ENCODE results near the gene KLHL36. TPM values are rescaled to one million over a fixed set of nuclear protein-coding genes. Genes with fewer than 3 reads are reported as not detected.

The KLHL36 gene
- total RNA-seq, 1 donor from 2014 or later: 56.3 TPM

DNA sequence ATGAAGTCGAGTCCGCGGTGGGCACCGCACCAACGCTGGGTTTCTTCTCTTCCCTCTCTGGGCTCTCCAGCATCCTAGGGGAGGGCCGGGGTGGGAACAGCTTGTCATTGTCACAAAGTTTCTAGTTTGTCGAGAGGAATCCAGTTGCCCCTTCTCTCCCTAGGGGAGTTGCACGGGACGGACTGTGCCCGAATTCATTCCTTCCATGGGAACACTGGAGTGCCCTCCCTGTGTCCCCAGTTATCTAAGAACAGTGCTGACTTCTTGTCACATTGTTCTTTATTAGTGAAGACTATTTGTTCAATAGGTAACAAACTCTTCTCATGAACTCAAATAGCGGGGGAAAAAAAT is 1.2 kb downstream of the KLHL36 start:
- no peak for ATAC-seq
- intact Hi-C loops (cut with DNase I): no loop called here

GRCh38 chr16:84650062-84650991 is 2.0 kb downstream of the KLHL36 start:
- Histone ChIP-seq H3K4me1 (peaks cover 19% of the 10 kb centered on the region), H3K27ac (peak overlapping the region; percentile 75), H3K9me3 (no peaks in the 10 kb centered on the region), H3K4me3 (no peak overlapping the region), H3K27me3 (no peaks in the 10 kb centered on the region), H3K36me3 (peaks cover 37% of the 10 kb centered on the region)
- intact Hi-C loops (cut with DNase I): no loop called here
- no peak for TF ChIP-seq CTCF (IDR thresholded peaks at IDR 0.05)
- no peak for ATAC-seq
- DNase-seq: no peak

More for the DNA sequence above, 1.2 kb downstream of the KLHL36 start:
- Histone ChIP-seq H3K27me3 (no peaks in the 10 kb centered on the region), H3K9me3 (no peaks in the 10 kb centered on the region), H3K27ac (peak overlapping the region; percentile 75), H3K4me3 (peak overlapping the region; percentile 77), H3K4me1 (peaks cover 19% of the 10 kb centered on the region), H3K36me3 (peaks cover 32% of the 10 kb centered on the region)
- no peak for DNase-seq
- no peak for TF ChIP-seq CTCF (IDR thresholded peaks at IDR 0.05)

DNA sequence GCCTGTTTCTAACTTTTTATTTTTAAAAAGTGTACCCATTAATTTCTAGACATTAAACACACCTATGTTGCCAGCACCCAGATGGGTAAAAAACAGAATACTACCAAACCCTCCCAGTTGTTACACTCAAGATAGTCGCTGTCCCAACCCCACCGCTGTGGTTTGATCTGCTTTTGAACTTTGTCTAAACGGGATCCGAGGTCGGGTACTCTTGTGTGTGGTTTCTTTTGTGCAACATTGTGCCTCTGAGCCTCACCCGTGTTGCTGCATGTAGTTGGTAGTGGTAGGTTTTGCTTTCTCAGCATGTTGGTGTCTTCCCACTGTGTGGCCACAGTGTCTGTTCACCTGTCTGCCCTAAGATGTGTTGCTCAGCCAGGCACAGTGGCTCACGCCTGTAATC is 4.3 kb downstream of the KLHL36 start:
- TF ChIP-seq CTCF (IDR thresholded peaks at IDR 0.05): no peak
- Histone ChIP-seq H3K27ac (no peak overlapping the region), H3K4me1 (peaks cover 18% of the 10 kb centered on the region), H3K9me3 (no peaks in the 10 kb centered on the region), H3K4me3 (no peak overlapping the region), H3K36me3 (peaks cover 54% of the 10 kb centered on the region), H3K27me3 (no peaks in the 10 kb centered on the region)
- DNase-seq (no peak), ATAC-seq (no peak)
- intact Hi-C loops (cut with DNase I): no loop called here

DNA sequence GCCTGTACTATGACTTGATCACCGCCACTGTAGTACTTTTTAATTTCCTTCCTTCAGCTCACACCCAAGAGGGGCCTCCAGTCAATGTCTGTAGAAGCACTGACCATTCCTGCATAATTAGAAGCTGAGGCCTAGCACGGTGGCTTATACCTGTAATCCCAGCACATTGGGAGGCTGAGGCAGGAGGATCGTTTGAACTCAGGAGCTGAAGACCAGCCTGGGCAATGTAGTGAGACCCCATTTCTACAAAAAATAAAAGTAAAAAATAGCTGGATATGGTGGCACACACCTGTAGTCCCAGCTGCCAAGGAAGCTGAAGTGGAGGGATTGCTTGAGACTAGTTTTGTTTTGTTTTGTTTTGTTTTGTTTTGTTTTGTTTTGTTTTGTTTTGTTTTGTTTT is 5.9 kb downstream of the KLHL36 start:
- intact Hi-C loops (cut with DNase I): no loop called here
- Histone ChIP-seq H3K27me3 (no peaks in the 10 kb centered on the region), H3K27ac (no peak overlapping the region), H3K36me3 (peaks cover 71% of the 10 kb centered on the region), H3K9me3 (no peaks in the 10 kb centered on the region), H3K4me1 (peaks cover 10% of the 10 kb centered on the region), H3K4me3 (no peak overlapping the region)
- ATAC-seq (no peak), DNase-seq (no peak)
- no peak for TF ChIP-seq CTCF (IDR thresholded peaks at IDR 0.05)

DNA sequence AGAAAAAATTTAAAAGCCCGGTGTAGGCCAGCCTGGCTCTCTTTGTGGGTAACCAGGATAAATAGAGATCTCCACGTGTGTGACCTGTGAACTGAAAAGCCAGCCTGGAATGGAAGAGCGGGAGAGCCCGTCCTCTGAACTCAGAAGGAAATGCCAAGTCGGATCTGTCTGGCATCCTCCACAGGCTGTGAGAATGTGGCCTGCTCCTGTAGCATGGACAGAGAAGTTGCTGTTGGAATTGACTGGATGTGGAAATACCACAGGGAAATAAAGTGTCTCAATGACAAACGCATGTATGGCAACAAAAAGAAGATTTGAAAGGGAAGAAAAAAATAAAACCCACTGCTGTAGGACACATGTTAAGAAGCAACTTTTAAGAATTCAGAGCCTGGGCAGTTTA is 6.7 kb downstream of the KLHL36 start:
- no peaks in the 10 kb centered on the region for H3K27me3 ChIP-seq
- no peak overlapping the region for H3K27ac ChIP-seq
- H3K4me1 ChIP-seq: peaks cover 3% of the 10 kb centered on the region
- no peak overlapping the region for H3K4me3 ChIP-seq
- no peaks in the 10 kb centered on the region for H3K9me3 ChIP-seq
- intact Hi-C loops (cut with DNase I): no loop called here
- ATAC-seq (no peak), DNase-seq (no peak)
- no peak for TF ChIP-seq CTCF (IDR thresholded peaks at IDR 0.05)
- peaks cover 78% of the 10 kb centered on the region for H3K36me3 ChIP-seq
